Ishikawa (cell line): ENCODE measurements around the gene LOXHD1.

Experiments used
- CEBPB ChIP-seq: IDR thresholded peaks from 2 replicates; pipeline ENCODE4 v1.6.1; 2012
- CREB1 ChIP-seq: IDR thresholded peaks from 2 replicates; pipeline ENCODE4 v1.6.1; 2012; ENCODE audit warnings: low read depth
- EGR1 ChIP-seq: IDR thresholded peaks from 2 replicates; pipeline ENCODE4 v1.6.1; 2012
- EP300 ChIP-seq: IDR thresholded peaks from 2 replicates; pipeline ENCODE4 v1.6.1; 2012; ENCODE audit warnings: borderline replicate concordance
- FOXM1 ChIP-seq: IDR thresholded peaks from 2 replicates; pipeline ENCODE4 v1.6.1; 2012; ENCODE audit warnings: low read depth, borderline replicate concordance
- NFIC ChIP-seq: IDR thresholded peaks from 2 replicates; pipeline ENCODE4 v1.6.1; 2012
- RAD21 ChIP-seq: IDR thresholded peaks from 2 replicates; pipeline ENCODE4 v1.6.1; 2012; ENCODE audit warnings: low read depth
- TAF1 ChIP-seq: IDR thresholded peaks from 2 replicates; pipeline ENCODE4 v1.6.1; 2012; ENCODE audit warnings: low read depth, mild to moderate bottlenecking
- TCF12 ChIP-seq: IDR thresholded peaks from 2 replicates; pipeline ENCODE4 v1.6.1; 2012; ENCODE audit warnings: low read depth
- TEAD4 ChIP-seq: IDR thresholded peaks from 2 replicates; pipeline ENCODE4 v1.6.1; 2012
- YY1 ChIP-seq: IDR thresholded peaks from 2 replicates; pipeline ENCODE4 v1.6.1; 2012; ENCODE audit warnings: low read depth
- ZBTB7A ChIP-seq: IDR thresholded peaks from 2 replicates; pipeline ENCODE4 v1.6.1; 2012; ENCODE audit warnings: low read depth
- TF ChIP-seq, protein P1 (sequence below): IDR thresholded peaks from 2 replicates; pipeline ENCODE4 v1.6.1; 2012; ENCODE audit warnings: low read depth, mild to moderate bottlenecking
- TF ChIP-seq, protein P2 (sequence below): IDR thresholded peaks from 2 replicates; pipeline ENCODE4 v1.6.1; 2012
- TF ChIP-seq, protein P3 (sequence below): IDR thresholded peaks from 2 replicates; pipeline ENCODE4 v1.6.1; 2012

LOXHD1 gene

DNA sequence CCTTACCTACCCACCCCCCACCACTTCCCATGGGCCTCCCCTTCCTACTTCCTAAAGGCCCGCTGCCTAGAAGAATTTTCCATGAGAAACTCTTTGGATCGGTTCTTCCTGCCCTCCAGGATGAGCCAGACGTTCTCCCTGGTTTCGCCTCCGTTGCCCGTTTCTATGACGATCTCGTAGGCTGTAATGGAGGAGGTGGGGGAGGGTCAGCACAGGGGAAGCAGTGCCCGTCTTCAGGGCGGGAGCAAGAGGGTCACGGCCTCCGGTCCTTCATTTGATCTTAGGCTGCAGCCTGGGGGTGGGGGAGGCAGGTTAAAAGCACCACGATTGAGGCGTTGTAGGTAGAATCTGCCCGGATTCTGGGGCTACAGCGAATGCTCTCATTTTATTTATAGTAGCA is 172.0 kb downstream of the LOXHD1 start:
- TF ChIP-seq NFIC, result no peak

DNA sequence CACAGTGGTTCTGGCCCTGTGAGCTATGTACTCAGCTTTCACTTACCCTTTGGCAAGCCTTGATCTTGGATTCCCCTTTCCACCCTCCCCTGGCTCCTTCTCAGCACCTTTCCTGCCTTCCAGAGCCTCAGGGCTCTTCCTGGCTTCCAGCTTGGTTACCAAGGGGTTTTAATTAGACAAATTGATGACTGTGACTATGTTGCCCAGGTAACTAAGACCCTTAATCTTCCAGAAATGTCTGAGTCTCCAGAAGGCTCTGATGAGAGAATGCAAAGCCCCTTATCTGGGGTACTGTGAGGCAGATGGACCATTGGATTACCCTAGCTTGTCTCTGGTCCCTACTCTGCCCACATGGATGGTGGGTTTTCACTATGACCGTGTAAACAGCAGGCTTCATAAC is 174.2 kb downstream of the LOXHD1 start:
- TF ChIP-seq FOXM1, result no peak
- TF ChIP-seq CEBPB, result no peak
- TF ChIP-seq EP300, result no peak
- TF ChIP-seq NFIC, result no peak
- TF ChIP-seq, protein P1, sequence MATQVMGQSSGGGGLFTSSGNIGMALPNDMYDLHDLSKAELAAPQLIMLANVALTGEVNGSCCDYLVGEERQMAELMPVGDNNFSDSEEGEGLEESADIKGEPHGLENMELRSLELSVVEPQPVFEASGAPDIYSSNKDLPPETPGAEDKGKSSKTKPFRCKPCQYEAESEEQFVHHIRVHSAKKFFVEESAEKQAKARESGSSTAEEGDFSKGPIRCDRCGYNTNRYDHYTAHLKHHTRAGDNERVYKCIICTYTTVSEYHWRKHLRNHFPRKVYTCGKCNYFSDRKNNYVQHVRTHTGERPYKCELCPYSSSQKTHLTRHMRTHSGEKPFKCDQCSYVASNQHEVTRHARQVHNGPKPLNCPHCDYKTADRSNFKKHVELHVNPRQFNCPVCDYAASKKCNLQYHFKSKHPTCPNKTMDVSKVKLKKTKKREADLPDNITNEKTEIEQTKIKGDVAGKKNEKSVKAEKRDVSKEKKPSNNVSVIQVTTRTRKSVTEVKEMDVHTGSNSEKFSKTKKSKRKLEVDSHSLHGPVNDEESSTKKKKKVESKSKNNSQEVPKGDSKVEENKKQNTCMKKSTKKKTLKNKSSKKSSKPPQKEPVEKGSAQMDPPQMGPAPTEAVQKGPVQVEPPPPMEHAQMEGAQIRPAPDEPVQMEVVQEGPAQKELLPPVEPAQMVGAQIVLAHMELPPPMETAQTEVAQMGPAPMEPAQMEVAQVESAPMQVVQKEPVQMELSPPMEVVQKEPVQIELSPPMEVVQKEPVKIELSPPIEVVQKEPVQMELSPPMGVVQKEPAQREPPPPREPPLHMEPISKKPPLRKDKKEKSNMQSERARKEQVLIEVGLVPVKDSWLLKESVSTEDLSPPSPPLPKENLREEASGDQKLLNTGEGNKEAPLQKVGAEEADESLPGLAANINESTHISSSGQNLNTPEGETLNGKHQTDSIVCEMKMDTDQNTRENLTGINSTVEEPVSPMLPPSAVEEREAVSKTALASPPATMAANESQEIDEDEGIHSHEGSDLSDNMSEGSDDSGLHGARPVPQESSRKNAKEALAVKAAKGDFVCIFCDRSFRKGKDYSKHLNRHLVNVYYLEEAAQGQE, result no peak
- no peak for TF ChIP-seq CREB1

DNA sequence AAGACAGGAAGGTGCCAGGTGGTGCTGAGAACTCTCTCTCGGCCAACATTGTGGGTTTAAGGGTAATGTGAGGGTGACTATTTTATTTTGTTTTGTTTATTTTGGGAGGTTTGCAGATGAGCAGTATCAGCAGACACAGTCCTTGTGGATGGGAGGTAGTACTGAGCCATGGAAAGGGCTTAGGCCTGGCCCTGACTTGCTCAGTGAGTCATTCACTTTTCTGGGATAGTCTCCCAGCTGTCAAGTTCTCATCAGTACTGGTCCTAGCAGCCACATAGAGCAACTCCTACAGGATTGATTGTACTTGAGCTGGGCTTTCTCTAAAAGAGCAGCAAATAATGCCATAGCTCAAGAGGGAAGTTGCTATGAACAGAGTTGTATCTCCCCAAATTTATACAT is 175.2 kb downstream of the LOXHD1 start:
- TF ChIP-seq TEAD4 (no peak), TAF1 (no peak), EP300 (no peak), ZBTB7A (no peak), NFIC (no peak), EGR1 (no peak), TCF12 (no peak), CEBPB (no peak), CREB1 (no peak), FOXM1 (no peak), RAD21 (no peak), YY1 (no peak)
- TF ChIP-seq, protein P2, sequence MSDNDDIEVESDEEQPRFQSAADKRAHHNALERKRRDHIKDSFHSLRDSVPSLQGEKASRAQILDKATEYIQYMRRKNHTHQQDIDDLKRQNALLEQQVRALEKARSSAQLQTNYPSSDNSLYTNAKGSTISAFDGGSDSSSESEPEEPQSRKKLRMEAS, result no peak
- TF ChIP-seq, protein P3, sequence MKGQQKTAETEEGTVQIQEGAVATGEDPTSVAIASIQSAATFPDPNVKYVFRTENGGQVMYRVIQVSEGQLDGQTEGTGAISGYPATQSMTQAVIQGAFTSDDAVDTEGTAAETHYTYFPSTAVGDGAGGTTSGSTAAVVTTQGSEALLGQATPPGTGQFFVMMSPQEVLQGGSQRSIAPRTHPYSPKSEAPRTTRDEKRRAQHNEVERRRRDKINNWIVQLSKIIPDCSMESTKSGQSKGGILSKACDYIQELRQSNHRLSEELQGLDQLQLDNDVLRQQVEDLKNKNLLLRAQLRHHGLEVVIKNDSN, result no peak
- TF ChIP-seq, protein P1, result no peak

DNA sequence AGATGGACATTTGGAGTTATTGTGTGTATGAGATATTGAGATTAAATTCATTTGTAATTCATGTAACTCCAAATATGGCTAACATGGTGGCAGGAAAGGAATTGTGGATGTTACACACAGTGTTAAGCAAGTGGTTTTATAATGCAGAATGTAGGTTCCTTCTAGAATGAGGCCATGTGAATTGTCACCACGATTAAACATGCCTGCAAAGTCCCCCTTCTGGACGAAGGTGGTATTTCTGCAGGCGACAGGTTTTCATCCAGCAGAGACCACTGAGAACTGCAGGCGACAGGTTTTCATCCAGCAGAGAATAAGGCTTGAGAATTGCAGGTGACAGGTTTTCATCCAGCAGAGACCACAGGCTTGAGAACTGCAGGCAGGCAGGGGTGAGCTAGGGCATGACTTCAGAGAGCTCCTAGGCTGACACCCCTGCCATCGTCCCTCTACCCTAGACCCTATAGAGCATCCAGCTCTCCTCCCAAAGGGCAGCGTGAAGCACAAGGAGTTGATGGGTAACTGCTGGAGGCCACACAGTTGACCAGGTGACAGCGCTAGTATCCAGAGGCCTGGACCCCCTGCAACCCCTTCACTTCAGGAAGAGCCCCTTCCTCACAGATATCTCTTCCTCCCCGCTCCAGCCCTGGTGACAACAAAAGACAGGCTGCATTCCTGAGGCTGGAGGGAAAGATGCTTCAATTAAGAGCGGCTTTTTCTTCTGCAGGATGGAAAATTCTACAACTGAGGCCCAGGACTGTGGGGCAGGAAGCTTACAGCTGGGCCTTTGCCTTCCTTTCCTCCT is 175.8 kb downstream of the LOXHD1 start:
- TF ChIP-seq TEAD4 (no peak), EP300 (no peak), RAD21 (peak; percentile 73), EGR1 (no peak)

DNA sequence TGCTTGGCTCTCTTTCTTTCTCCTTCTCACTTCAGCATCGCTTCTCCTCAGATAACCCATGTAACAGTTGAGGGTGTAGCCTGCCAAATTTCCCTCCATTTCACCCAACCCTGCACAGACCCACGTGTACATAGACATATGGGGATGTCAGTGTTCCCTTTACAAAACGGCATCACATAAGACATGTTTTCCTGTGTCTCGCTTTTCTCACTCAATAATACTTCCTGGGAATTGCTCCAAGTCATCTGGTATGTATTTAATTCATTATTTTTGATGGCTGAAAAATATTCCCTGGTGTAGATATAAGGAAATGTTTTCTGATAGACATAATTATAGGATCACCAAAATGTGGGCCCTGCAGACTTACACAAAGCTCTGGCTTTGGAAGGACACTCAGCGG is 176.8 kb downstream of the LOXHD1 start:
- TF ChIP-seq, protein P3, result no peak
- TF ChIP-seq EGR1, result no peak
- TF ChIP-seq YY1, result no peak
- no peak for TF ChIP-seq ZBTB7A
- no peak for TF ChIP-seq CEBPB
- no peak for TF ChIP-seq CREB1
- TF ChIP-seq, protein P1, result no peak
- TF ChIP-seq TCF12, result no peak
- TF ChIP-seq TAF1, result no peak
- TF ChIP-seq EP300, result no peak
- TF ChIP-seq NFIC, result no peak
- TF ChIP-seq FOXM1, result no peak
- no peak for TF ChIP-seq TEAD4
- TF ChIP-seq, protein P2, result no peak
- no peak for TF ChIP-seq RAD21
